ENCODE results near the gene ATG7. TPM values are rescaled to one million over a fixed set of nuclear protein-coding genes. Genes with fewer than 3 reads are reported as not detected.

ATG7 gene, protein sequence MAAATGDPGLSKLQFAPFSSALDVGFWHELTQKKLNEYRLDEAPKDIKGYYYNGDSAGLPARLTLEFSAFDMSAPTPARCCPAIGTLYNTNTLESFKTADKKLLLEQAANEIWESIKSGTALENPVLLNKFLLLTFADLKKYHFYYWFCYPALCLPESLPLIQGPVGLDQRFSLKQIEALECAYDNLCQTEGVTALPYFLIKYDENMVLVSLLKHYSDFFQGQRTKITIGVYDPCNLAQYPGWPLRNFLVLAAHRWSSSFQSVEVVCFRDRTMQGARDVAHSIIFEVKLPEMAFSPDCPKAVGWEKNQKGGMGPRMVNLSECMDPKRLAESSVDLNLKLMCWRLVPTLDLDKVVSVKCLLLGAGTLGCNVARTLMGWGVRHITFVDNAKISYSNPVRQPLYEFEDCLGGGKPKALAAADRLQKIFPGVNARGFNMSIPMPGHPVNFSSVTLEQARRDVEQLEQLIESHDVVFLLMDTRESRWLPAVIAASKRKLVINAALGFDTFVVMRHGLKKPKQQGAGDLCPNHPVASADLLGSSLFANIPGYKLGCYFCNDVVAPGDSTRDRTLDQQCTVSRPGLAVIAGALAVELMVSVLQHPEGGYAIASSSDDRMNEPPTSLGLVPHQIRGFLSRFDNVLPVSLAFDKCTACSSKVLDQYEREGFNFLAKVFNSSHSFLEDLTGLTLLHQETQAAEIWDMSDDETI
- 41.6 and 59.1 TPM in 2 replicates for total RNA-seq (2014; rRNA removed; shearing (Covaris generic))

GRCh38 chr3:11271986-11272904, at the start of gene ATG7:
Gene ATG7, plus strand, starts transcription at chr3:11272397. Its CDS starts 26,299 bp downstream, at chr3:11298696.
- peak; percentile 95 for DNase-seq (ENCODE audit: low spot score)

DNA sequence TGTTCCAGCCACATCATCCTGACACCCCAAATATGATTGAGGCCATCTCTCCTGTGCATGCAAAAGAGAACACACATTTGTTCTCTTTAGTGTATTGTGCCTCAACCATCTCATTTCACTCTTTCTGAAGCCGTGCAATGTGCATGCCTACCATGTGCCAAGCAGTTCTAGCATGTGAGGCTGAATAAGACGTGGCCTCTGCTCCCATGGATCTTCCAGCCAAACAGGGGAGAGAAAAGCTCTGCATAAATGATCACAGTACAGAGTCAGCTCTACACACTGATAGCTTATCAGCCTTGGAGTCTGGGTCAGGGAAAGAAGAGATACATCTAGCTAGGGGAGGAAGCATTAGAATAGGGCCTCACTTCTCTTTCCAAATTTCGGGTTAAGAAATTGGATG, 48.2 kb upstream of the ATG7 start:
- DNase-seq (ENCODE audit: low spot score): no peak

DNA sequence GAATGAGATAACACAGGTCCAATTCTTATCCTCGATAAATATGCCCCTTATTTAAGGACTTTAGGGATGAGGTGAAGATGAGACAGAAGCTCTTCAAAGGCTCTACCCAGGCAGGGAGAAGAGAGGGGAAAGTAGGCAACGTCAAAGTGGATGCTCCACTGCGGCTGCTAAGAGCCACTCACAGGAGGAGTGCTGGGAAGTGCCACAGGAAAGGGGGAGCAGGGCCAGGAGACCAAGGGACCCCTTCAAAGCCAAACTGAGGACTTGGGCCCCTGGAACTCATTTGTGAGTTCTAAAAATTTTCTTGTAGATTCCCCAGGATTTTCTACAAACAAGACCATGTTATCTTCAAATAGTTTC, 47.3 kb upstream of the ATG7 start:
- no peak for DNase-seq (ENCODE audit: low spot score)

DNA sequence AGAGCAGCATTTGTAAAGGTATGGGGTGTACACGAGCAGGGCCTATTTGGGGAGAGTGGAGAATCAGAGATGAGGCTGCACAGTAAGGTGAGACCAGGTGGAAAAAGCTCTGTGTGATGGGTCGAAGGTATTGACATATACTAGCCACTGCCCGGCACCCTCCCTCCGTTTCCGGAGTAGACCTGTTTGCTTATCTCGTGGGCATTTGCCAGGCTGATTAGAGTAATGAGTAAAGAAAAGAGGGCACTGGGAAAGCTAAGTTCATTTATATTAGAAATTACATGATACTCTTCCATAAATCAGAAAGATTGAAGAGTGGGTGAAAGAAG, 46.2 kb upstream of the ATG7 start:
- no peak for DNase-seq (ENCODE audit: low spot score)

DNA sequence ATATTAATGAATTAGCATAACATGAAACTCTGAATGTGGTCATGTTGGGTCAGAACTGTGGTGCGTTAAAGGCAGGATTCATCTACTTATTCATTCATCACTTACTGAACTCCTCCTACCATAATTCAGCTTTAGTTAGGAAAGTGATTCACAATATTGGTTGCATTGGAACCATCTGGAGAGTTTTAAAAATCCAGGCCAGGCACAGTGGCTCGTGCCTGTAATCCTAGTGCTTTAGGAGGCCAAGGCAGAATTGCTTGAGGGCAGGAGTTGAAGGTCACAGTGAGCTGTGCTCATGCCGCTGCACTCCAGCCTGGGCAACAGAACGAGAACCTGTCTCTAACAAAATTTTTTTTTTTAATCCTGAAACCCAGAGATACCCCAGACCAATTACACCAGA, 44.2 kb upstream of the ATG7 start:
- no peak for DNase-seq (ENCODE audit: low spot score)

DNA sequence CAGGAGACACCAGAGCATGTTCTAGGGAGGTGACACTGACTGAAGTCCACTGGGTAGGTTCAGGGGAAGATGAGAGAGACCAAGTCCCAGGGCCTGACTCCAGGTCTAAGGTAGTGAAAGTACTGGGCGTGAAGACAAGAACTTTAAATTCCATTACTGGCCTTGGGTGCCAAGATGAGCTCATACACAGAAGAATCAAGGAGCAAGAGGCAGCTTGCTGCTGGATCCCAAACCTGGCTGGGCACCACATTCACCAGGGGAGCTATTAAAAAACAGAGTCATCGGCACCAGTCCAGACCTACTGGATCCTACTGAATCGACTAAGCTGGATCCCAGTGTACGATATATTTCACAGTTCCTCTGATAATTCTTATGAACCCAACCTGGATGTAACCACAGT, 42.1 kb upstream of the ATG7 start:
- DNase-seq (ENCODE audit: low spot score): no peak

GRCh38 chr3:11230832-11231231, 41.4 kb upstream of the ATG7 start:
- no peak for DNase-seq (ENCODE audit: low spot score)

- no peak for DNase-seq (ENCODE audit: low spot score)
Measured at GRCh38 chr3:11235385-11235784, 36.8 kb upstream of the ATG7 start.

DNA sequence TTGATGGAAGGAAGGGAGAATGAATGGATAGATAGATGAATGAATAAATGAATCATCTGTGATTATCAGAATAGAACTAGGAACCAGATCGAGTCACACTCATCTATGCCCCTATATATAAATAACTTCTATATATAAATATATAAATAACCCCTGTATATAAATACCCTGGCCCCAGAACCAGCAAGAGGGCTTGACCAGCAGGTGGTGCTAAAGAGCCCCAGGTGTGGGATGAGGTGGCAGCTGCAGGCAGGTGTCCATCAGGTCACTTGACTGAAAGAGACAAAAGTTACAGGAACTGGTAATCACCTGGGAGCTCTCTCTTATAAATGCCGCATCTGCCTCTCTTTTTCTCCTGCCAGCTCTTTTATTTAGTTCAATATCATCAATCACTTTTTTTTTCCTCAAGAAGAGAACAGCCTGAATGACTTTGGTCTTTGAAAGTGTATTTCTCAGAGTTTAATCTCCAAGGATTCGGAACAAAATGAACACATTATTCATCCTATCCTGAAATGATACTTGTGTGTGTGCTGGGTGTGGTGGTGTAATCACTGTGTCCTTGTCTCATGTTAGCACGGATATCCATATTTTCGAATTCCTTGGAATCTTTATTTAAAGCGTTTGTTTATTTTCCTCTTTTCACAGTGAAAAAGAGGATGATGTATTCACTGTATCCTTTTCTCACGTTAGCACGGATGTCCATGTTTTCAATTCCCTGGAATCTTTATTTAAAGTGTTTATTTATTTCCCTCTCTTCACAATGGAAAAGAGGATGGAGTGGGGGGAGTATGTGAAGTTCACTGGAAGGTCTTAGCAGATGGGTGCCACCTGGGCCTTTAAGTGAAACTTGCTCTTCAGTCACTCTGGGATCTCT, 35.4 kb upstream of the ATG7 start:
- peak; percentile 36 for DNase-seq (ENCODE audit: low spot score)

DNA sequence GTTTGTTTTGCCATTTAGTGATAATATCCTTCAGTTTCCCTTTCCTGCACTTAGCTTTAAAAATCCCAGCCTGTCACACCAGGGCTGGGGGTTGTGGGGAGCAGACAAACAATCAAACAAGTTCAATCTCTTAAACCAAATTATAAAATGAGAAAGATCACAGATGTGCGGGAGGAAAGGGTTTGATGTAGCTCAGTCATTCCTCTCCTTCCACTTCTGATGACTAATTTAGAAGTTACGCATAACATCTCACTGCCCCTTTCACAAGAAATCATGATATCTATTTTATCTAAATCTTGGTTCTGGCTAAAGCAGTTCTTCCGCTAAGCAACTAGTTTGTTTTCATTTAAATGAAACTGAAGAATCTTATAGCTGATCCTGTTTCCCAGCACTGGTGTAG, 34.1 kb upstream of the ATG7 start:
- DNase-seq (ENCODE audit: low spot score): peak; percentile 74

GRCh38 chr3:11238880-11239279, 33.3 kb upstream of the ATG7 start:
- DNase-seq (ENCODE audit: low spot score): peak; percentile 67

DNA sequence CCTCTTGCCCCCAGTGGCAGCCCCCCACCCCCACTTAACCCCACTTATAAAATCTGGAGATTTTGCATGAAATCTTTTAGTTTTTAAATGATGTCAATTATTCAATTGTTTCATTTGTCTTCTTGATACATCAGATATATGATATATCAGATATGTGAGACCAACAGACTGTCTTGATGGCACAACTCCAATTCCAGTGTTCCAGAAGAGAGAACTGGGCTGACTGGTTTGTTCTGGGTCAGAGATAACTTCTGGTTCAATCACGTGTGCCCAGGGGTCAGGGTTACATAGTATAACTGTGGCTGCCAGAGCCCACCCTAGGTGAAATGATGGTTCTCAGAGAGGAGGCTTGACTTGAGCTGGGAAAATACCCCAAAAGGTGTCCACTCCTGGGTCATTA, 32.4 kb upstream of the ATG7 start:
- DNase-seq (ENCODE audit: low spot score): no peak

- no peak for DNase-seq (ENCODE audit: low spot score)
Measured at GRCh38 chr3:11240496-11240895, 31.7 kb upstream of the ATG7 start.

- DNase-seq (ENCODE audit: low spot score): no peak
Measured at GRCh38 chr3:11244121-11244677, 28.0 kb upstream of the ATG7 start.

DNA sequence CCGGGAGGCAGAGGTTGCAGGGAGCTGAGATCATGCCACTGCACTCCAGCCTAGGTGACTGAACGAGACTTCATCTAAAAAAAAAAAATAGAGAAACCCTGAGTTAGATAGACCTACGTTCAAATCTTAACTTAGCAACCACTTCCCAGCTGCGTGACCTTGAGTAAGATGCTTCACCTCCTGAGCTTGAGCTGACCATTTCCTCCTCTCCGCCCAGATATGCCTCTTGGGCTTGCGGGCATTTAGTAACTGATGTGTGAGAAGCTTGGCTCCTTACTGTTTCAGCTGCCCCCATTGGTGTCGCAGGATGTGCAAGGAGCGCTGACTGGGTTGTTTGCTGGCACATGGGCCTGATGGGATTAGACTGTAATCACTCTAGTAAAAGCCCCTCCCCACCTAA, 26.9 kb upstream of the ATG7 start:
- DNase-seq (ENCODE audit: low spot score): no peak

- no peak for DNase-seq (ENCODE audit: low spot score)
Measured at GRCh38 chr3:11245827-11246662, 26.2 kb upstream of the ATG7 start.

DNA sequence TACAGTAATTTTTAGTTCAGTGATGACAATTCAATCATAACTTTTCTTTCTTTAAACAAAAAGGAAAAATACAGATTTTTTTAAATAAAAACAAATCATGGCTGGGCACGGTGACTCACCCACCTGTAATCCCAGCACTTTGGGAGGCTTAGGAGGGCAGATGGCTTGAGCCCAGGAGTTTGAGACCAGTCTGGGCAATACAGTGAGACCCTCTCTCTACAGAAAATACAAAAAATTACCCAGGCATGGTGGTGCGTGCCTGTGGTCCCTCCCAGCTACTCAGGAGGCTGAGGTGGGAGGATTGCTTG, 25.6 kb upstream of the ATG7 start:
- no peak for DNase-seq (ENCODE audit: low spot score)

GRCh38 chr3:11247362-11247761, 24.8 kb upstream of the ATG7 start:
- no peak for DNase-seq (ENCODE audit: low spot score)

GRCh38 chr3:11248596-11248995, 23.6 kb upstream of the ATG7 start:
- DNase-seq (ENCODE audit: low spot score): no peak

All from H4 (cell line).